Activated CD8-positive, alpha-beta memory T cell treated with anti-CD3 and anti-CD28 coated beads, Interleukin-2, amount 50 U/mL, for 48 hours (primary cell): ENCODE results near the gene MAPK1.
"Not testable (repeated sequence)": the region's sequence is repeated elsewhere in the genome, so short reads cannot be mapped to it uniquely, and the experiment has no call there.

ENCODE experiments used
- DNase-seq: peaks from one replicate; pipeline ENCODE4 v3.0.0-alpha.2; 2020

MAPK1 gene

GRCh38 chr22:21845558-21846453 lies 21.6 kb downstream of the MAPK1 start:
- DNase-seq = no peak

- no peak for DNase-seq
These were observed 24.5 kb downstream of the MAPK1 start for GRCh38 chr22:21842946-21843345.

- DNase-seq = no peak
These were observed 26.0 kb downstream of the MAPK1 start for GRCh38 chr22:21841422-21841821.

GRCh38 chr22:21840236-21840823 lies 27.1 kb downstream of the MAPK1 start:
- no peak for DNase-seq

- no peak for DNase-seq
These were observed 27.7 kb downstream of the MAPK1 start for GRCh38 chr22:21839765-21840140.

- DNase-seq = not testable (repeated sequence)
These were observed 28.2 kb downstream of the MAPK1 start for GRCh38 chr22:21839104-21839764.

- DNase-seq = no peak
These were observed 30.0 kb downstream of the MAPK1 start for GRCh38 chr22:21837248-21837979.

- not testable (repeated sequence) for DNase-seq
These were observed 31.0 kb downstream of the MAPK1 start for GRCh38 chr22:21836486-21836885.

GRCh38 chr22:21835378-21835777 lies 32.1 kb downstream of the MAPK1 start:
- no peak for DNase-seq

- DNase-seq = no peak
These were observed 32.6 kb downstream of the MAPK1 start for GRCh38 chr22:21834869-21835268.

- no peak for DNase-seq
These were observed 34.9 kb downstream of the MAPK1 start for GRCh38 chr22:21832291-21833290.

GRCh38 chr22:21829523-21829922 lies 37.9 kb downstream of the MAPK1 start:
- no peak for DNase-seq

GRCh38 chr22:21828268-21828638 lies 39.2 kb downstream of the MAPK1 start:
- no peak for DNase-seq

GRCh38 chr22:21827628-21828267 lies 39.7 kb downstream of the MAPK1 start:
- DNase-seq = no peak

- DNase-seq = no peak
These were observed 41.2 kb downstream of the MAPK1 start for GRCh38 chr22:21826204-21826603.

GRCh38 chr22:21824962-21825361 lies 42.5 kb downstream of the MAPK1 start:
- not testable (repeated sequence) for DNase-seq

GRCh38 chr22:21824445-21824912 lies 43.0 kb downstream of the MAPK1 start:
- DNase-seq = no peak

GRCh38 chr22:21823740-21824444 lies 43.6 kb downstream of the MAPK1 start:
- DNase-seq = no peak

- no peak for DNase-seq
These were observed 48.2 kb downstream of the MAPK1 start for GRCh38 chr22:21819183-21819770.
